HEK293T (cell line): Measurements from ENCODE around the gene HLA-DRB1.
"Not testable (repeated sequence)": the region's sequence is repeated elsewhere in the genome, so short reads cannot be mapped to it uniquely, and the experiment has no call there.

Experiments
- CTCF ChIA-PET: fragments of 350-600 bp; formaldehyde crosslinking; extraction: SDS; loops from one replicate; lab custom pipeline; 2021; ENCODE audit warnings: antibody characterized with exemption, inconsistent platforms; lab: Yijun Ruan, JAX
- POLR2A ChIA-PET: fragments of 350-600 bp; formaldehyde crosslinking; extraction: SDS; loops from one replicate; lab custom pipeline; 2020; ENCODE audit warnings: antibody characterized with exemption, inconsistent platforms; lab: Yijun Ruan, JAX
- DNase-seq: peaks from one replicate; pipeline ENCODE4 v3.0.0; 2012; ENCODE audit warnings: mixed read lengths; ENCODE audit errors: extremely low spot score
- ARNT ChIP-seq: fragments of 450-650 bp; IDR thresholded peaks from 2 replicates; pipeline ENCODE4 v1.6.1; 2017; ENCODE audit warnings: mild to moderate bottlenecking
- BHLHE40 ChIP-seq: fragments of 450-650 bp; IDR thresholded peaks from 2 replicates; pipeline ENCODE4 v1.6.1; 2016; ENCODE audit warnings: mild to moderate bottlenecking, moderate library complexity, borderline replicate concordance
- CTBP1 ChIP-seq: fragments of 450-650 bp; IDR thresholded peaks from 2 replicates; pipeline ENCODE4 v1.6.1; 2016; ENCODE audit warnings: borderline replicate concordance
- ELF4 ChIP-seq: fragments of 450-650 bp; IDR thresholded peaks from 2 replicates; pipeline ENCODE4 v1.6.1; 2017; ENCODE audit warnings: antibody characterized with exemption
- FOXA1 ChIP-seq: fragments of 450-650 bp; IDR thresholded peaks from 2 replicates; pipeline ENCODE4 v1.6.1; 2016; ENCODE audit warnings: mild to moderate bottlenecking
- FOXK2 ChIP-seq: fragments of 450-650 bp; IDR thresholded peaks from 2 replicates; pipeline ENCODE4 v1.6.1; 2016; ENCODE audit warnings: mild to moderate bottlenecking
- FOXM1 ChIP-seq: fragments of 450-650 bp; IDR thresholded peaks from 2 replicates; pipeline ENCODE4 v1.6.1; 2017; ENCODE audit warnings: mild to moderate bottlenecking, borderline replicate concordance
- HDGF ChIP-seq: fragments of 450-650 bp; IDR thresholded peaks from 2 replicates; pipeline ENCODE4 v1.6.1; 2017; ENCODE audit warnings: antibody characterized with exemption, borderline replicate concordance
- L3MBTL2 ChIP-seq: fragments of 450-650 bp; conservative IDR thresholded peaks from 2 replicates; pipeline ENCODE4 v1.6.1; 2016; ENCODE audit warnings: mild to moderate bottlenecking
- LEF1 ChIP-seq: fragments of 450-650 bp; IDR thresholded peaks from 2 replicates; pipeline ENCODE4 v1.6.1; 2017; ENCODE audit warnings: mild to moderate bottlenecking, borderline replicate concordance
- NFRKB ChIP-seq: fragments of 450-650 bp; IDR thresholded peaks from 2 replicates; pipeline ENCODE4 v1.6.1; 2016; ENCODE audit warnings: mild to moderate bottlenecking, moderate library complexity
- SP1 ChIP-seq: fragments of 450-650 bp; IDR thresholded peaks from 2 replicates; pipeline ENCODE4 v1.6.1; 2017
- SUZ12 ChIP-seq: fragments of 450-650 bp; IDR thresholded peaks from 2 replicates; pipeline ENCODE4 v1.6.1; 2016; ENCODE audit warnings: mild to moderate bottlenecking
- TARDBP ChIP-seq: fragments of 450-650 bp; IDR thresholded peaks from 2 replicates; pipeline ENCODE4 v1.6.1; 2016
- ZNF384 ChIP-seq: fragments of 450-650 bp; IDR thresholded peaks from 2 replicates; pipeline ENCODE4 v1.6.1; 2016
- TF ChIP-seq, protein P1 (sequence below): fragments of 450-650 bp; IDR thresholded peaks from 2 replicates; pipeline ENCODE4 v1.6.1; 2016

The HLA-DRB1 gene

GRCh38 chr6:32588156-32588555, 1.5 kb downstream of the HLA-DRB1 start:
- no peak for DNase-seq
- no peak for TF ChIP-seq L3MBTL2
- ChIA-PET POLR2A (no interaction called here), CTCF (no interaction called here)

DNA sequence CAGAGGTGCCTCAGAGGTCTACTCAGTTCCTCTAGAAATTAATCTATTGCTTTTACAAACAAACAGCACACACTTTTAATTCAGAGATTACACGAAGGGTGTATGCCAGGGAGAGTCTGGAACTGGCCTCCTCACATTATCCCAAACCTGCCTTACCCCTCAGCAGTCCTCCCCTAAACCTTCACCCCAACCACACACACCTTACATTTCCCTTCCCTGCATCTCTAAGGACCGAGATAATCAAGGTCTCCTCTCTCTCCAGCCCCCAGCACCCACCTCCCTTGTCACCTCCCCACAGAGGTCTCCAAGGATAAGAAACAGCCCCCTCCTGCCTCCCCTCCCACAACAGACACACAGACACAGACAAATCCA, 6.1 kb downstream of the HLA-DRB1 start:
- TF ChIP-seq, protein P1, sequence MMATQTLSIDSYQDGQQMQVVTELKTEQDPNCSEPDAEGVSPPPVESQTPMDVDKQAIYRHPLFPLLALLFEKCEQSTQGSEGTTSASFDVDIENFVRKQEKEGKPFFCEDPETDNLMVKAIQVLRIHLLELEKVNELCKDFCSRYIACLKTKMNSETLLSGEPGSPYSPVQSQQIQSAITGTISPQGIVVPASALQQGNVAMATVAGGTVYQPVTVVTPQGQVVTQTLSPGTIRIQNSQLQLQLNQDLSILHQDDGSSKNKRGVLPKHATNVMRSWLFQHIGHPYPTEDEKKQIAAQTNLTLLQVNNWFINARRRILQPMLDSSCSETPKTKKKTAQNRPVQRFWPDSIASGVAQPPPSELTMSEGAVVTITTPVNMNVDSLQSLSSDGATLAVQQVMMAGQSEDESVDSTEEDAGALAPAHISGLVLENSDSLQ, result no peak
- TF ChIP-seq FOXM1 (no peak), SUZ12 (no peak), ZNF384 (no peak), ARNT (no peak), FOXK2 (no peak), L3MBTL2 (no peak), CTBP1 (no peak), FOXA1 (no peak), TARDBP (no peak), ELF4 (no peak), NFRKB (no peak), SP1 (no peak), HDGF (no peak), LEF1 (no peak), BHLHE40 (no peak)
- CTCF ChIA-PET, result no interaction called here
- no peak for DNase-seq
- POLR2A ChIA-PET, result no interaction called here

DNA sequence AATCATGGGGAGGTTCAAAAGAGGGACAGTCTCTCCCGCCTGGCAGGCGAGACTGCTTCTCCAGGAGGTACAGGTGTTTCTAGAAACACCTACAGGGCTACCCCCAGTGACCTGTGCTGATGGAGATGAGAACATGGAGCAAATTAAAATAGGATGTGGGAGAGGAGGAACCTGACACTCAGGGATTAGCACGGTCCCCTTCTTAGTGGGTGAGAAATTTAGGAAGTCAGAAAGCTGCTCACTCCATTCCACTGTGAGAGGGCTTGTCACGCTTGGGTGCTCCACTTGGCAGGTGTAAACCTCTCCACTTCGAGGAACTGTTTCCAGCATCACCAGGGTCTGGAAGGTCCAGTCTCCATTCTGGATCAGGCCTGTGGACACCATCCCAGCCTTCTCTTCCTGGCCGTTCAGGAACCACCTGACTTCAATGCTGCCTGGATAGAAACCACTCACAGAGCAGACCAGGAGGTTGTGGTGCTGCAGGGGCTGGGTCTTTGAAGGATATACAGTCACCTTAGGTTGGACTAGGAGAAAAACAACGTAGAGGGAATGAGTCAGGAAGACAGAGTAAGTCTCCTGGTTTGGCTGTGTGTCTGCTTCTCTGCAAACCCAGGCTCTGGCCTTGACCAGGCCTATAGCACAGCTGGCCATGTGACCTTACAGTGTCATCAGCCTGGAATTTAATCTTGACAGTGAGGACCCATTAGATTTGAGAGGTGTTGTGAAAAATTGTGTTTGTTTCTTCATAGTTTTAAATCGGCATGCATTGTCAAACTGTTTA, 8.1 kb downstream of the HLA-DRB1 start:
- TF ChIP-seq SUZ12, result no peak
- ChIA-PET POLR2A (no interaction called here), CTCF (no interaction called here)
- no peak for DNase-seq

DNA sequence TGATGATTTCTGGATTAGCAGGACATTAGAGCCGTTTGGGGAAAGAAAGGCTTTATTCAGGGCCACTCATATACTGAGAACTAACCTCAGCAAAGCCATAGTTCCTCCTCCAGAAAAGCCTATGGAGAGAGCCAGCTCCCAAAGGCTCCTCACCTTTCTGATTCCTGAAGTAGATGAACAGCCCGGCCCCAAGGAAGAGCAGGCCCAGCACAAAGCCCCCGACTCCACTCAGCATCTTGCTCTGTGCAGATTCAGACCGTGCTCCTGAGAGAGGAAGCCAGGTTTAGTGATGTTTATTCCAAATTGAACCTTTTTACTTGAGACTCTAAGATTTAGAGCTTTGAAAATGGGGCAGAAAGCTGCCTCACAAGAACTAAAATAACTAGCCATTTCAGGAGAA, 9.1 kb downstream of the HLA-DRB1 start:
- TF ChIP-seq LEF1, result no peak
- TF ChIP-seq TARDBP, result no peak
- no peak for TF ChIP-seq CTBP1
- TF ChIP-seq NFRKB, result no peak
- DNase-seq, result no peak
- CTCF ChIA-PET, result no interaction called here
- POLR2A ChIA-PET, result no interaction called here

- DNase-seq, result no peak
- ChIA-PET POLR2A (no interaction called here), CTCF (no interaction called here)
- TF ChIP-seq ARNT (no peak), FOXK2 (no peak), TARDBP (no peak), L3MBTL2 (no peak), SP1 (no peak), FOXA1 (no peak), CTBP1 (no peak), FOXM1 (no peak), ELF4 (no peak), HDGF (no peak), ZNF384 (no peak), BHLHE40 (no peak), SUZ12 (no peak), NFRKB (no peak), LEF1 (no peak)
- TF ChIP-seq, protein P1, result no peak
These were observed 10.7 kb downstream of the HLA-DRB1 start for GRCh38 chr6:32578962-32579361.

GRCh38 chr6:32577493-32577892, 12.2 kb downstream of the HLA-DRB1 start:
- CTCF ChIA-PET, POLR2A ChIA-PET, DNase-seq: not testable (repeated sequence)

DNA sequence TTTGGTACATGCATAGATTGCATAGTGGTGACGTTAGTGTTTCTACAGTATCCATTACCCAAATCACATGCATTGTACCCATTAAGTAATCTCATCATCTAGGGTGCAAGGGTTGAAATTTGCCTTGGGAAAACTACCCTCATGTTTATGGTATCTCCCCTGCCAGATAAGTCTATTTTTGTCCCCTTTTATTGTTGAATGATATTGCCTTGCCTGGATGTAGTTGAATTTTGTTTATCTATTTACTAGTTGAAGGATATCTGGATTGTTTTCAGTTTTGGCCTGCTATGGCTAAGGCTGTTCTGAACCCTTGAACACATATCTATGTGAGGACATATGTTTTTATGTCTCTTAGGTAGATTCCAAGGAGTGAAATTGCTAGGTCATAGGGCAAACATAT, 13.4 kb downstream of the HLA-DRB1 start:
- DNase-seq, result no peak
- ChIA-PET CTCF (no interaction called here), POLR2A (no interaction called here)
- TF ChIP-seq SUZ12 (no peak), FOXA1 (no peak), CTBP1 (no peak), L3MBTL2 (no peak), ELF4 (no peak), TARDBP (no peak), LEF1 (no peak), NFRKB (no peak), BHLHE40 (no peak), FOXK2 (no peak), ZNF384 (no peak), FOXM1 (no peak), HDGF (no peak), SP1 (no peak), ARNT (no peak)
- TF ChIP-seq, protein P1, result no peak
